GM21423 (cell line): ENCODE results near the gene SLC25A20.
"Not testable (repeated sequence)": the region's sequence is repeated elsewhere in the genome, so short reads cannot be mapped to it uniquely, and the experiment has no call there.

Source experiments
- ATAC-seq: cut with Tn5 transposase; IDR thresholded peaks from one replicate; pipeline ENCODE4 v1.9.1; 2021; ENCODE audit warnings: mild to moderate bottlenecking, moderate library complexity; ENCODE audit not compliant: unreplicated experiment

SLC25A20 gene

DNA sequence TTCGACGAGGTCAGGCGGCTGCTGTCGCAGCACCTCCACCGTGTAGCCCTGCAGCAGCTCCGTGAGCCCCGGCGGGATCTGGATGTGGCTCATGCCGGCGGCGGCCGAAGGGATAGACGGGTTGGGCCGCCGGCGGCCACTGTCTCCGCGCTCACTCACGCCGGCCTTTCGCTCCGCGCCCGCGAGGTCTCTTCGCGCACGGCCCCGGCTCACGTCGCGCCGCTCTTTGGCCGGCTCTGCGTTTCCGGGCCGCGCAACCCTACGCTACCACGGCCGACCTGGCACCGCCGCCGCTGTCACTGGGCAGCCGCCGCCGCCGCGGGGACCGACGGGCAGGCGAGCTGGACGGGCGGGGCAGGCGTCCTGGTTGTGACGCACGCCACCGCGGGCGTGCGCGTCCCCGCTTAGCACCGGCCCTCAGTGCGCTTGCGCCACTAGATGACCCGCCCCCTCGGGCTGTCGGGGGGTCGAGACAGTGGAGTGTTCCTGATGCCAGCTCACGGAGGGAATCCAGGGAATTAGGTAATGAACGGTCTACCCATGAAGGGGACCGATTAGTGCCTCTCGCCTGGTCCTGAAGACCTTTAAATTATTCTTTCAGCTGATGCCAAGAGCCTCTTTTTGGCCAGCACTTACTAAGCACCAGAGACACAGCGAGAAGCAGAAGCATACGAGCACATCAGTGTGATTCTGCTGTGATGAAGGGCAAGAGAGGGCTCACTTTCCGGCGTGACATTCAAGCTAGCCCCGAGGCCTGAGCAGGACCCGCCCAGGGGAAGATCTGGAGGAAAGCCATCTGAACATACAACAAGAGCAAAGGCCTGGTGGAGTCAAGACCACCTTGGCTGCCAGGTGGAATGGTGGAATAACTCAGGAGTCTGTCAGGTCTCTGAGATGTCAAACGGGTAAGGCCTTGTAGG, 50.9 kb downstream of the SLC25A20 start, which contains the start of gene PRKAR2A:
PRKAR2A (minus strand) TSS at position 371 of the 920 bp plus-strand sequence; CDS start at position 93, 278 bp downstream.
- ATAC-seq = peak; percentile 93

DNA sequence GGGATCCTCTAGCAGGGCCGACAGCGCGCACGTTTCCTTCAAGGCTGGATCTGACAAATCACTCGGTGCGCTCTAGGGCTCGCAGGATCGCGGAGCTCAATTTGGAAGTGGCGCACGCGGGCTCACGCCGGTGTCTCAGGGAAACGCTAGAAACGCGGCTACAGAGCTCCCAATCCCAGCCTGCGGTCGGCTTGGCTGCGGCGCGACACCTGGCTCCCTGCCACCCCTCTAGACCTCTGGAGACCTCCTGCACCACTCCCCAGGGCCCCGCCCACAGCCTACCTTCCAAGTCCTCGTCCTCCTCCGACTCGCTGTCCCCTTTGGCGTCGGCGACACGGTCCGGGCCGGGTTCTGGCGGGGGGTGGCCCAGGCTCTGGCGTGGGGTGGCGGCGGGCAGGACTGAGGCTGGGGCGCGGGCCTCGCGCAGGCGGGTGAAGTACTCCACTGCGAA, 51.6 kb downstream of the SLC25A20 start:
- ATAC-seq = peak; percentile 33

DNA sequence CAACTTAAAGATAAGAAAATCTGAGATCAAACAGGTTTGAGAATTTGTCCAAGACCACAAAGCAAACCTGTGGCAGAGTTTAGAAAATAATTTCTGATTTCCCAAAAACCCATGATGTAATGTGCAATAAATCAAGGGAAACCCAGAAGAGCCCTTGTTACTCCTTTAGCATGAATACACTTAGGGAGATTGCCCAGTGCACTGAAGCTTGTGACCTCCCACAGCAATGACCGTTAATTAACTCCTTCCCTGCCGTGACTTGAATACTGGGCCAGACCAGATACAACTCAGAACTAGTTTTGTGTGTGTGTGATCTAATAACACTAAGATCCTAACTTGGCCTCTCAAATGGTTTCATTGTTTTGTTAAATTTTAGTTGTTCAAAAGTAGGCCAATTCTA, 53.5 kb downstream of the SLC25A20 start:
- ATAC-seq = no peak

- no peak for ATAC-seq
Observed at GRCh38 chr3:48837163-48837562, 61.5 kb downstream of the SLC25A20 start.

DNA sequence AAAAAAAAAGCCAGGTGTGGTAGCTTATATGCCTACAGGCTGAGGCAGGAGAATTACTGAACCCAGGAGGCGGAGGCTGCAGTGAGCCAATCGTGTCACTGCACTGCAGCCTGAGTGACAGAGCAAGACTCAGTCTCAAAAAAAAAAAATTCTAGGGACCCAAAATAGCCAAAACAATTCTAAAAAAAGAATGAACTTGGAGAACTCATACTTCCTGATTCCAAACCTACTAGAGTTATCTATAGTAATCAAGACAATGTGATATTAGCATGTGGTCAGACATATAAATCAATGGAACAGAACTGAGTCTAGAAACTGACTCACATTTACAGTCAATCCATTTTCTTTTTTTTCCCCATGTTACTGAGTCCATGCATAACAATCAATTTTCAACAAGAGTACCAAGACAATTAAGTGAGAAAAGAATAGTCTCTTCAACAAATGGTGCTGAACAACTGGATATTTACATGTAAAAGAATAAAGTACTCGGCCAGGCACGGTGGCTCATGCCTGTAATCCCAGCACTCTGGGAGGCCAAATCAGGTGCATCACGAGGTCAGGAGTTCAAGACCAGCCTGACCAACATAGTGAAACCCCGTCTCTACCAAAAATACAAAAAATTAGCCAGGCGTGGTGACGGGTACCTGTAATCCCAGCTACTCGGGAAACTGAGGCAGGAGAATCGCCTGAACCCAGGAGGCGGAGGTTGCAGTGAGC, 62.9 kb downstream of the SLC25A20 start:
- ATAC-seq = no peak

GRCh38 chr3:48832684-48833083, 66.0 kb downstream of the SLC25A20 start:
- ATAC-seq = no peak

DNA sequence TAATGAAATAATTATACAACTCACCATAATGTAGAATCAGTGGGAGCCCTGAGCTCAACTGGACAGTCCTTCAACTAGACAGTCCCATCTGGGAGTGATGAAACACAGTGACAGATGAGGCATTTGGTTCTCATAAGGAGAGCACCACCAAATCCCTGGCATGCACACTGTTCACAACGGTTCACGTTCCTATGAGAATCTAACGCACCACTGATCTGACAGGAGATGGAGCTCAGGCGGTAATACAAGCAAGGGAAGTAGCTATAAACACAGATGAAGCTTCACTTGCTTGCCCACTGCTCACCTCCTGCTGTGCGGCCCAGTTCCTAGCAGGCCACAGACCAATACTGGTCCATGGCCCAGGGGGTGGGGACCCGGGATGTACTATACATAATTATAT, 68.0 kb downstream of the SLC25A20 start:
- ATAC-seq = no peak

DNA sequence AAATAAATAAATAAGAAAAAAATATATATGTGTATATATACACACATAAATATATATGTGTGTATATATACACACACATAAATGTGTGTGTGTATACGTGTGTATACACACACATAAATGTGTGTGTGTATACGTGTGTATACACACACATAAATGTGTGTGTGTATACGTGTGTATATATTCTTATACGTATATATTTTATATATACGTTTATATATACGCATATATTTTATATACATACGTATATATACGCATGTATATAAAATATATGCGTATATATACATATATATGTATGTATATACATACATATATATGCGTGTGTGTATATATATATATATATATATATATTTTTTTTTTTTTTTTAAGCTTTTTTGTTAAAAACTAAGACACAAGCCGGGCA, 69.2 kb downstream of the SLC25A20 start:
- ATAC-seq = not testable (repeated sequence)

DNA sequence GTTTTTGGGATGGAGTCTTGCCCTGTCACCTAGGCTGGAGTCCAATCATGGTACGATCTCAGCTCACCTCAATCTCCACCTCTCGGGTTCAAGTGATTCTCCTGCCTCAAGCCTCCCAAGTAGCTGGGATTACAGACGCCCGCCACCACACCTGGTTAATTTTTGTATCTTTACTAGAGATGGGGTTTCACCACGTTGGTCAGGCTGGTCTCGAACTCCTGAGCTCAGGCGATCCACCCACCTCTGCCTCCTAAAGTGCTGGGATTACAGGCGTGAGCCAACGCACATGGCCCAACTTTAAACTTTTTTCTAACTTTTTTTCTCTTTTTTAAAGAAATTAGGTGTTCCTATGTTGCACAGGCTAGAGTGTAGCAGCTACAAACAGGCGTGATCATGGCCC, 70.8 kb downstream of the SLC25A20 start:
- not testable (repeated sequence) for ATAC-seq

DNA sequence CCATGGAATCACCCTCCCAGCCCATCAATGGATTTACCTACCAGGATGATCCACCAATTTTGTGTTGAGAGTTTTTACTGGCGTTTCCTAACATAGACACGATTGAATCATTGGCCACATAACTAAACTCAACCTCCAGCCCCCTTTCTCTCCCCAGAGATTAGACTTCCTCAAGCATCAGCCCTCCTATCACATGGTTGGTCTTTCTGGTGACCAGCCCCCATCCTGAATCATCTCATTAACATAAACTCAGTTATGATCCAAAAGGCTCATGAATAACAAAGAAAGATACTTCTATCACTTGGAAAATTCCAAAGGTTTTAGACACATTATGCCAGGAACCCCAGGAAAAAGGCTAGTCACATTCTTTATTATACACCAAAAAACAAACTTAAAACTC, 72.2 kb downstream of the SLC25A20 start:
- no peak for ATAC-seq

DNA sequence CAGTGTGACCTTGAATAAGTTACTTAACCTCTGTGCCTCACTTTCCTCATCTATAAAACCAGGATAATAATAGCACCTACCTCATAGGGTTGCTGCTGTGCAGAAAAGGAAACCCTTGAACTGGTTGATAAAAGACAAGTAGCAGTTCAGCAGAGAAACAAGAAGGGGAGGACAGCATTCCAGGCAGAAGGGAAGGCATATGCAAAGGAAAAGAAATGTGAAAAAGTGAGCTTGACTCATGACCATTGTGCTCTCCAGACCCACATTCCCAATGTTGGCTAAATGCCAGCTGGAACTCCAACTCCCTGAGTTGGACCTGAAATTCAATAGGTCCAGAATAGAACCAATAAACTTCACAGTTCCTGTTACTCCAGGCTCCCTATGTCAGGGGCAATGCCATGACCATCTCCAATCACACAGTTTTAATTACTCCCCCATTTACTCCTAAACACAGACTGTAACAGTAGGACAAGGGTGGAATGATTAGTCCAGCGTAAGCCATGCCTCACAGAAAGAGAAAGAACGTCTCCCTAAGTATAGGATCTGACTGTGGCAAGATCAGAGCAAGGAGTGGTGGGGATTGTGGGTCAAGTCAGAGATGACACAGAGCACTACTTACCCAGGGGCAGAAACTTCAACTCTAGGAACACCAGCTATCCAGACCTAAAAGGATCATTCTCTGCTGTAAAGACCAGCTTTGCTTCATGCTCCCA, 77.9 kb downstream of the SLC25A20 start:
- ATAC-seq = no peak

GRCh38 chr3:48819234-48820221, 79.2 kb downstream of the SLC25A20 start:
- ATAC-seq = no peak

DNA sequence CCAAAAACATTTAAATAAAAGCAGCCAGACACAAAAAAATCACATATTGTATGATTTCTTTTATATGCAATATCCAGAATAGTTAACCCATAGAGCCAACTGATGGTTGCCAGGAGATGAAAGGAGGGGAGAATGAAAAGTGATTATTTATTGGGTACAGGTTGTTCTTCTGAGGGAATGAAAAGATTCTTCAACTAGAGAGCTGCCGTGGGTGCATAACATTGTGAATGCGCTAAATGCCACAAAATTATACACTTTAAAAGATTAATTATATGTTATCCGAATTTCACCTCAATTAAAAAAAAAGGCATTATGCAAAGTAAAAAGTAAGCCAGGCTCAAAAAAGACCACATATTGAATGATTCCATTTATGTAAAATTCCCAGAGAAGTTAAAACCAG, 87.2 kb downstream of the SLC25A20 start:
- no peak for ATAC-seq
